Activated CD4-positive, alpha-beta T cell treated with anti-CD3 and anti-CD28 coated beads, Interleukin-2, amount 10 ng/mL, durations not matched to agents 24 days and 14 days (primary cell): ENCODE measurements around the gene RBM34. TPM values are rescaled to one million over a fixed set of nuclear protein-coding genes. Genes with fewer than 3 reads are reported as not detected.
A peak's percentile ranks its signal among the peaks of the same experiment; 100 is the strongest.

Source experiments
- DNase-seq: peaks from one replicate; pipeline ENCODE4 v3.0.0; 2022
- H3K27ac Mint-ChIP-seq: one replicate; pipeline ENCODE4 v1.8.0; 2022; ENCODE audit warnings: mild to moderate bottlenecking, mixed read lengths
- H3K27me3 Mint-ChIP-seq: one replicate; pipeline ENCODE4 v1.8.0; 2022; ENCODE audit warnings: mixed read lengths
- H3K36me3 Mint-ChIP-seq: one replicate; pipeline ENCODE4 v1.8.0; 2022; ENCODE audit warnings: low read depth, mild to moderate bottlenecking, mixed read lengths
- H3K4me1 Mint-ChIP-seq: one replicate; pipeline ENCODE4 v1.8.0; 2021; ENCODE audit warnings: mixed read lengths
- H3K4me3 Mint-ChIP-seq: one replicate; pipeline ENCODE4 v1.8.0; 2022; ENCODE audit warnings: mild to moderate bottlenecking, moderate library complexity, mixed read lengths
- H3K9me3 Mint-ChIP-seq: one replicate; pipeline ENCODE4 v1.8.0; 2021; ENCODE audit warnings: mixed read lengths
- intact Hi-C: fragments of 100-400 bp; cut with micrococcal nuclease; formaldehyde crosslinking; loops from one replicate; pipeline ENCODE4 v1.15.1; 2023
- total RNA-seq: library from RNA; stranded (reverse); gene quantifications from 2 replicates; pipeline ENCODE4 v1.2.3, GENCODE V29; 2022

Gene RBM34
- total RNA-seq, 1 donor from 2014 or later = 123 TPM

GRCh38 chr1:235124111-235124510 is 36.9 kb downstream of the RBM34 start:
- intact Hi-C loops = loop anchor here (2.0 kb wide), 1 partner anchor 19 kb away; no protein-coding TSS in a partner anchor
- no peak for DNase-seq
- H3K4me1 Mint-ChIP-seq = peaks cover 43% of the 10 kb centered on the region
- peaks cover 2% of the 10 kb centered on the region for H3K27me3 Mint-ChIP-seq
- H3K36me3 Mint-ChIP-seq = peaks cover 66% of the 10 kb centered on the region
- no peaks in the 10 kb centered on the region for H3K9me3 Mint-ChIP-seq
- peak overlapping the region; percentile 83 for H3K27ac Mint-ChIP-seq
- peak overlapping the region; percentile 61 for H3K4me3 Mint-ChIP-seq

GRCh38 chr1:235122348-235122747 is 38.7 kb downstream of the RBM34 start:
- DNase-seq = no peak
- no peaks in the 10 kb centered on the region for H3K9me3 Mint-ChIP-seq
- peaks cover 69% of the 10 kb centered on the region for H3K36me3 Mint-ChIP-seq
- H3K4me1 Mint-ChIP-seq = peaks cover 44% of the 10 kb centered on the region
- intact Hi-C loops = no loop called here
- H3K27me3 Mint-ChIP-seq = no peaks in the 10 kb centered on the region
- H3K4me3 Mint-ChIP-seq = peak overlapping the region; percentile 4
- H3K27ac Mint-ChIP-seq = peak overlapping the region; percentile 72

GRCh38 chr1:235113183-235113917 is 47.7 kb downstream of the RBM34 start:
- Mint-ChIP-seq H3K4me3 (no peak overlapping the region), H3K36me3 (peaks cover 73% of the 10 kb centered on the region), H3K9me3 (no peaks in the 10 kb centered on the region), H3K4me1 (peaks cover 12% of the 10 kb centered on the region), H3K27me3 (no peaks in the 10 kb centered on the region), H3K27ac (no peak overlapping the region)
- DNase-seq = no peak
- intact Hi-C loops = no loop called here

GRCh38 chr1:235112297-235113182 is 48.5 kb downstream of the RBM34 start:
- Mint-ChIP-seq H3K27ac (peak overlapping the region; percentile 46), H3K4me1 (peaks cover 9% of the 10 kb centered on the region), H3K27me3 (no peaks in the 10 kb centered on the region), H3K36me3 (peaks cover 69% of the 10 kb centered on the region), H3K9me3 (no peaks in the 10 kb centered on the region), H3K4me3 (no peak overlapping the region)
- no peak for DNase-seq
- intact Hi-C loops = no loop called here

- Mint-ChIP-seq H3K4me1 (peaks cover 14% of the 10 kb centered on the region), H3K27me3 (no peaks in the 10 kb centered on the region), H3K4me3 (no peak overlapping the region), H3K27ac (no peak overlapping the region), H3K36me3 (peaks cover 70% of the 10 kb centered on the region), H3K9me3 (no peaks in the 10 kb centered on the region)
- no peak for DNase-seq
- intact Hi-C loops = no loop called here
Measured at GRCh38 chr1:235111107-235111506, 49.9 kb downstream of the RBM34 start.

GRCh38 chr1:235108876-235109275 is 52.2 kb downstream of the RBM34 start:
- no peak for DNase-seq
- Mint-ChIP-seq H3K9me3 (no peaks in the 10 kb centered on the region), H3K27me3 (no peaks in the 10 kb centered on the region), H3K4me3 (no peak overlapping the region), H3K36me3 (peaks cover 61% of the 10 kb centered on the region), H3K27ac (peak overlapping the region; percentile 26), H3K4me1 (peaks cover 25% of the 10 kb centered on the region)
- intact Hi-C loops = loop anchor here (10.0 kb wide), 2 partner anchors 136 to 396 kb away; partner anchors contain the start of gene B3GALNT2

DNA sequence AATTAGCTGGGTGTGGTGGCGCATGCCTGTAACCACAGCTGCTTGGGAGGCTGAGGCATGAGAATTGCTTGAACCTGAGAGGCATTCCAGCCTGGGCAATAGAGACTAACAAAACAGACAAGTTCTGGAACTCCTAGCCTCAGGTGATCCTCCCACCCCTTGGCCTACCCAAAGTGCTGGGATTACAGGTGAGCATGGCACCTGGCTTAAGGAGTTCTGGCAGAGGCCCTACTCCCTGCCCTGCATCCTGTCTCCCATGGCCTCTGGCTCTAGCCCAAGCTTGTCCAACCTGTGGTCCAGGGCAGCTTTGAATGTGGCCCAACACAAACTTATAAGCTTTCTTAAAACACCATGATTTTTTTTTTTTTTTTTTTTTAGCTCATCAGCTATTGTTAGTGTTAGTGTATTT is 52.9 kb downstream of the RBM34 start:
- Mint-ChIP-seq H3K27me3 (no peaks in the 10 kb centered on the region), H3K9me3 (no peaks in the 10 kb centered on the region), H3K27ac (no peak overlapping the region), H3K4me1 (peaks cover 25% of the 10 kb centered on the region), H3K4me3 (no peak overlapping the region), H3K36me3 (peaks cover 57% of the 10 kb centered on the region)
- no peak for DNase-seq
- intact Hi-C loops = loop anchor here (10.0 kb wide), 2 partner anchors 137 to 397 kb away; partner anchors contain the start of gene B3GALNT2

DNA sequence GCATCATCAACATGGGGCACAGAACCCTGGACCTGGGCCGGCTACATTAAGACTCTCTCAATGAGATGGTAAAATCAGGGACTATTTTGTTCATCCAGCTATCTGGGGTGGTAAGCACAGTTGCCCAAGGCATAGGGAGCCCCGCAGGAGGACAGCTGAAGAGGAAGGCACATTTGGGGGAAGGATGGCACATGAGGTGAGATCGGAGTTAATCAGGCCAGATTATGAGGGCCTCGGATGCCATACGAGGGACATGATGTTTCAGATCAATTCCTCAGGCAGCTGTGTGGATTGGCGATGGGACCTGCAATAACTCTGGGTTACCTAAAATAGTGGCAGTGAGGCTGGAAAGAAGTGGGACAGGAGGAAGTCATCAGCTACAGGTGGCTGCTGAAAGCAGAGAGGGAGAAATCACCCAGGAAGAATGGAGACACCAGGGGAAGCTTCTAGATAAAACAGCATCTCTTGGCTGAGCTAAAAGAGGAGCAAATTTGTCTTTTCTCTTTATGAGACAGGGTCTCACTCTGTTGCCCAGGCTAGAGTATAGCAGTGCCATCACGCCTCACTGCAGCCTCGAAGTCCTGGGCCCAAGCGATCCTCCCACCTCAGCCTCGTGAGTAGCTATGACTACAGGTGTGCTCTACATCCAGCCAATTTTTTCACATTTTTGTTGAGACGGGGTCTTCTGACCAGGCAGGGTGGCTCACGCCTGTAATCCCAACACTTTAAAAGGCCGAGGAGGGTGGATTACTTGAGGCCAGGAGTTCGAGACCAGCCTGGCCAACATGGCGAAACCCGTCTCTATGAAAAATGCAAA is 53.5 kb downstream of the RBM34 start:
- intact Hi-C loops = loop anchor here (10.0 kb wide), 2 partner anchors 137 to 397 kb away; partner anchors contain the start of gene B3GALNT2
- no peaks in the 10 kb centered on the region for H3K9me3 Mint-ChIP-seq
- DNase-seq = no peak
- H3K27me3 Mint-ChIP-seq = no peaks in the 10 kb centered on the region
- peaks cover 51% of the 10 kb centered on the region for H3K36me3 Mint-ChIP-seq
- H3K4me1 Mint-ChIP-seq = peaks cover 29% of the 10 kb centered on the region
- H3K27ac Mint-ChIP-seq = peak overlapping the region; percentile 35
- H3K4me3 Mint-ChIP-seq = no peak overlapping the region

DNA sequence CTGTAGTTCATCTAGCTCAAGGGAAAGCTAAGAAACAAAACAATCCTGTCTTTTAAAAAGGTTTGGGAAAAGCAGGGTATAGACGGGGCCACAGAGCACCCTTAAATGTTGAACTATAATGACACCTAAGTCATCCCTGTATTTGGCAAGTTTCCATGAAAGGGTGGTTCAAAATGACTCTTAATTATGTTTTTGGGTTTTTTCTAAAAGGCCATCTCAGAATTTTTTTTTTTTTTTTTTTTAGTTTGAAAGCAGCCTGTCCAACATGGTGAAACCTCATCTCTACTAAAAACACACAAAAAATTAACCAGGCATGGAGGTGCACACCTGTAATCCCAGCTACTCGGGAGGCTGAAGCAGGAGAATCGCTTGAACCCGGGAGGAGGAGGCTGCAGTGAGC is 54.6 kb downstream of the RBM34 start:
- peaks cover 34% of the 10 kb centered on the region for H3K4me1 Mint-ChIP-seq
- peak overlapping the region; percentile 50 for H3K27ac Mint-ChIP-seq

DNA sequence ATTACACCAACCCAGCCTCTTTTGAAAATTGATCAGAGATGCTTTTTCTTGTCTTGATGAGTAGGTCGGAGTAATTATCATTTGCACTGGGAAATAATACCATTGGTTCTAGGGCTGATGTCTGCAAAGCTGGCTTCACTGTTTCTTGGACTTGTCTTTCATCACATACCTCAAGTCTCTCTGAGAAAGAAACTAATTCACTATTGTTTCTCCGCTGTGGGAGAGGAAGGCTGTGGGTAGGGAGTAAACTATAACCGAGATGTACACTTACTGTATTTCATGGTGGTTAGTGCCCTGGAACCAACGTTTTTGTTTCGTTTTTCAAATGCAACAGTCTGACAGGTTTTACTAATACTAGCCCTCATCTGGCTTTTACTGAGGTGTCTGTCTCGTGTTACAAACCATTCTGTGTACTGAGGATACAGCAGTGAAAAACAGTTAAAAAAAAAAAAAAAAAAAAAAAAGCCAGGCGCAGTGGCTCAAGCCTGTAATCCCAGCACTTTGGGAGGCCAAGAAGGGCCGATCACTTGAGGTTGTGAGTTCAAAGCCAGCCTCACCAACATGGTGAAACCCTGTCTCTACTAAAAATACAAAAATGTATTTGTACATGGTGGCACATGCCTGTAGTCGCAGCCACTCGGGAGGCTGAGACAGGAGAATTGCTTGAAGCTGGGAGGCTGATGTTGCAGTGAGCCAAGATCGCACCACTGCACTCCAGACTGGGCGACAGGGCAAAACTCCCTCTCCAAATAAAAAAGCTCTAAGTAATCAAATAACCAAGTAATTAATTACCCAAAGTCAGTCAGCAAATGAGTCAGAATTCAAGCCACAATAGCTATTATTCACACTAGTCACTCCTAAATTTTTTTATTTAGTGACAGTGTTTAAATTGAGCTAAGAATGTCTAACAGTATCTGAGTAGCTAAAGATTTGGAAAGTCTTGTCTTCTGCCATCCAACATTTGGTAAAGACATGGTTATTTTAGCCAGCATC is 55.7 kb downstream of the RBM34 start:
- DNase-seq = peak; percentile 76
- H3K4me3 Mint-ChIP-seq = peak overlapping the region; percentile 83
- intact Hi-C loops = loop anchor here (2.0 to 10.0 kb wide), 5 partner anchors 19 to 399 kb away; partner anchors contain the start of genes B3GALNT2 and RBM34
- peaks cover 34% of the 10 kb centered on the region for H3K4me1 Mint-ChIP-seq
- no peaks in the 10 kb centered on the region for H3K27me3 Mint-ChIP-seq
- peaks cover 37% of the 10 kb centered on the region for H3K36me3 Mint-ChIP-seq
- no peaks in the 10 kb centered on the region for H3K9me3 Mint-ChIP-seq
- H3K27ac Mint-ChIP-seq = peak overlapping the region; percentile 93

More for the DNA sequence above, 54.6 kb downstream of the RBM34 start:
- no peak overlapping the region for H3K4me3 Mint-ChIP-seq
- DNase-seq = no peak
- peaks cover 48% of the 10 kb centered on the region for H3K36me3 Mint-ChIP-seq
- intact Hi-C loops = loop anchor here (10.0 kb wide), 2 partner anchors 138 to 398 kb away; partner anchors contain the start of gene B3GALNT2
- H3K9me3 Mint-ChIP-seq = no peaks in the 10 kb centered on the region
- no peaks in the 10 kb centered on the region for H3K27me3 Mint-ChIP-seq

DNA sequence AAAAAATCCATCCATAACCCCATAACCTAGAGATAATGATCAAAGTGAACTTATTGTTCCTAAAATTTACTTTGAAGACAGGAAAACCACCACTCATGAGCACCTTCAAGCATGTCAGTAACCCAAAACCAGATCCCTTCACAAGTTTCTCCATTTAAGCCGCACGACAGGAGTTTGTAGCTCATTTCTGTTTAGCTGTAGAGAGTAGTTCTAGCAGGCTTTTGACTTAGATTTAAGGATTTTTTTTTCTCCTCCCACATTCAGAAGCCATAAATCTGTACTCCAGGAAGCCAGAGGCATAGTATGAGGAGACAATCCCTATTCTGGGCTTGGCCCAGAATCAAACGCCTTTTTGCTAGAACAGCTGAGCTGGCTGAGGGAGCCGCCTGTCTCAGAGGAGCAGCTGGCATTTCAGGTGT is 58.0 kb downstream of the RBM34 start:
- H3K4me3 Mint-ChIP-seq = peak overlapping the region; percentile 27
- no peak overlapping the region for H3K27ac Mint-ChIP-seq
- peaks cover 31% of the 10 kb centered on the region for H3K4me1 Mint-ChIP-seq
- DNase-seq = peak; percentile 75
- no peaks in the 10 kb centered on the region for H3K9me3 Mint-ChIP-seq
- H3K36me3 Mint-ChIP-seq = peaks cover 17% of the 10 kb centered on the region
- H3K27me3 Mint-ChIP-seq = no peaks in the 10 kb centered on the region
- intact Hi-C loops = loop anchor here (5.0 to 10.0 kb wide), 3 partner anchors 142 to 402 kb away; partner anchors contain the start of genes ARID4B, B3GALNT2 and GGPS1

DNA sequence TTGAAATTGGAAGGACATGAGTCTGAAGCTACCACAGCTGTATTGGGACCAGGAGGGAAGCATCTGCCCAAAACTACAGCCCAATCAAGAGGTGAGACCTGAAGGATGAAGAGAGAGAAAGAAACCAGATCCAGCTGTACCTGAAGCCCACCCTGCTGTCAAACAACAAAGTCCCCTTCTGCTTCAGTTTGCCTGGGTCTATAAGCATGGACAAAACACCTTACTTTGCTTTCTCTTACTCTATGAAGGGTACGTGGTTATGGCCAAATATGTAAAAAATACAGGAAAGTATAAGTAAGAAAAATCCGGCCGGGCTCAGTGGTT is 58.8 kb downstream of the RBM34 start:
- Mint-ChIP-seq H3K4me3 (no peak overlapping the region), H3K36me3 (peaks cover 13% of the 10 kb centered on the region), H3K4me1 (peaks cover 31% of the 10 kb centered on the region), H3K27ac (no peak overlapping the region), H3K9me3 (no peaks in the 10 kb centered on the region), H3K27me3 (no peaks in the 10 kb centered on the region)
- DNase-seq = no peak
- intact Hi-C loops = loop anchor here (5.0 to 10.0 kb wide), 3 partner anchors 143 to 403 kb away; partner anchors contain the start of genes ARID4B, B3GALNT2 and GGPS1
